Measurements from ENCODE around the gene PLD4.

Gene PLD4

DNA sequence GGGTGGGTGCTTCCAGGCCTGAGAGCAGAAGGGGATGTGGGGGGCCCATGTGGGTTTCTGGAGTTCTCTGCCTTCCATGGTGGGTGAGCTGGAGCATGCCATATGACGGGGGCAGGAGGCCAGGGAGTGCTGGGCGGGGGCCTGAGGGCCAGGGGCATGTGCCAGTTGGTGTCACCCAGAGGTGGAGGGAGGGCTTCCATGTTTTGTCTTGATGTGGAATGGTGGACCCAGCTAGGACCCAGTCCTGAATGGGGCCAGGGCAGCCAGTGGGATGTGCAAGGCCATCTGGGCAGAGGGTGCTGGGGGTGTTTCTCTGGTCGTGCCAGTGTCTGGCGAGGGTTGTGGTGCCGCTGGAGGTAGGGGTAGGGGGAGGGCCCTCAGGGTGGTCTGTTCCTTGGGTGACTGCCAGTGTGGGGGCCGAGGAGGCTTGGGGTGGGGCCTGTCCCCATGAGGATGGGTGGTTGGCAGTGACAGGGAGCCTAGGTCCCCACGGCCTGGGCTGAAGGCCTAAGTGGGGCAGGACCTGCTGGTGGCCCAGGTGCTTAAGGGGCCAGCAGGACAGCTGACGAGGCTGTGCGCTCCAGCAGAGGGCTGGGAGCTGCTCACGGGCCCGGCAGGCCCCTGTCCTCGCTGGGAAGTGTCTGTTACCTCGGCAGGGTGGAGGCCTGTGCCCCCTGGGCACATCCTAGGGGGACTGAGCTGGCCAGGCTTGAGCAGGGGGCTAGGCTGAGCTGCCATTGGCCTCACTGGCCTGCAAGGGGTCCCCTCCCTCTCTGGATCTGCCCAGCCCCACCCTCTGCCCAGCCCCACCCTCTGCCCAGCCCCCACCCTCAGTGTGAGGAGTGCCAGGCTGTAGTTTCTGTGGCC, 32.8 kb upstream of the PLD4 start:
- Histone ChIP-seq H3K79me2 (ENCODE audit: control insufficient read depth, insufficient read depth, low read length, poor library complexity) (no peaks in the 10 kb centered on the region), H3K4ac (ENCODE audit: low read depth, low read length) (no peak overlapping the region), H3K18ac (ENCODE audit: low read length) (no peak overlapping the region), H3K9ac (ENCODE audit: low read length) (no peak overlapping the region), H4K91ac (ENCODE audit: low read depth, low read length) (no peak overlapping the region), H3K4me1 (ENCODE audit: control insufficient read depth in 1 of 2, insufficient read depth in 2 of 2, low read length in 2 of 2) (no peaks in the 10 kb centered on the region), H2BK120ac (ENCODE audit: insufficient read depth, low read length, poor library complexity) (no peak overlapping the region), H3K9me3 (ENCODE audit: insufficient read depth, low read depth, low read length) (no peaks in the 10 kb centered on the region), H2BK5ac (ENCODE audit: low read depth, low read length, poor library complexity) (no peak overlapping the region), H3K27ac (ENCODE audit: low read depth, low read length) (no peak overlapping the region), H2AFZ (ENCODE audit: insufficient read depth, low read length, poor library complexity) (no peak overlapping the region), H3K36me3 (ENCODE audit: control insufficient read depth in 1 of 2, insufficient read depth in 2 of 2, low read length in 2 of 2) (peaks cover 55 to 58% of the 10 kb centered on the region in 2 experiments), H4K8ac (ENCODE audit: low read depth, low read length) (no peak overlapping the region), H3K4me3 (ENCODE audit: low read depth, low read length) (no peak overlapping the region), H3K27me3 (ENCODE audit: insufficient read depth, low read length) (no peaks in the 10 kb centered on the region), H3K4me2 (ENCODE audit: low read length) (no peak overlapping the region), H2AK5ac (ENCODE audit: low read length) (no peak overlapping the region), H2BK12ac (ENCODE audit: low read length) (no peak overlapping the region), H3K23ac (ENCODE audit: low read length) (no peak overlapping the region), H3K14ac (ENCODE audit: low read length) (no peak overlapping the region), H4K12ac (ENCODE audit: low read depth, low read length) (no peak overlapping the region), H3K79me1 (ENCODE audit: low read length) (no peaks in the 10 kb centered on the region)
- WGBS (ENCODE audit: extremely low coverage, insufficient coverage, insufficient read length) = no CpG with 5 or more reads among the region's 13 CpGs
- DNase-seq = peak in 1 of 2 donors; percentile 13

DNA sequence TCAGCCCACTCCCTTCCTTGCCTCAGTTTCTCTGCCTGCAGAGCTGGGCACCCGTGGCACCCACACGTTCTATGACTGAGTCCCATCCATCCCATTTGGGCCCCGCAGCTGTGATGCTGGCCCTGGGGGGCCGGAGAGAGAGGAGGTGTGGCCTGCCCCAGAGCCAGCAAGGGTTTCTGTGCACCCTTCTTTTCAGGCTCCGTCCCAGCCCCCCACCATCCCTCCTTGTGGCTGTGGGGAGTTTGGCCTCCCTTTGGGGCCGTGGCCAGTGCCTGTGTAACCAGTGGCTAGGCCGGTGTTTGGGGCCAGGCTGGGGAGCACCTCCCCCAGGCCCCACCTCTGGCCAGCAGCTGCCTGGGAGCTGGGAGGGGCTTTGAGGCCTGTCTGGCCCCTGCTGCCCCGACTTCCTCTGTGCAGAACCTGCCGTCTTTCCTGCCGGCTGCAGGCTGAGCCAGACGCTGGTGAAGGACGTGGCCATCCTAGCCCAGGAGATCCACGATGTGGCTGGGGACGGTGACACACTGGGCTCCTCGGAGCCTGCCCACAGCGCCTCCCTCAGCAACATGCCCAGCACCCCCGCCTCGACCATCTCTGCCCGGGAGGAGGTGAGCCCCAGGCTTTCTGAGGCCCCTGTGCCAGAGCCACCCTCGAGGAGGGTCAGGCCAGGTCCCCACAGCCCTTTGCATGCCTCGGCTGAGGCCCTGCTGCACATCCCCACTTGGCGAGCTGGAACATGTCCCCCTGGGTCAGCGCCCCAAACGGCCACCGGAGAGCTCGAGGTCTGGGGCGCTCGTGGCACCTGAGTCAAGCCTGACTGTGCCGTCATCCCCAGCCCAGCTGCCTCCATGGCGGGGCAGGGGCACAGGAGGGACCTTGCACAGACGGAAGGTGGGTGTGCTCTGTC, 31.9 kb upstream of the PLD4 start:
- Histone ChIP-seq H2AFZ (ENCODE audit: insufficient read depth, low read length, poor library complexity) (no peak overlapping the region), H3K4me1 (ENCODE audit: control insufficient read depth in 1 of 2, insufficient read depth in 2 of 2, low read length in 2 of 2) (no peaks in the 10 kb centered on the region), H4K12ac (ENCODE audit: low read depth, low read length) (peak overlapping the region; percentile 28), H3K36me3 (ENCODE audit: control insufficient read depth in 1 of 2, insufficient read depth in 2 of 2, low read length in 2 of 2) (peaks cover 46 to 49% of the 10 kb centered on the region in 2 experiments), H2AK5ac (ENCODE audit: low read length) (no peak overlapping the region), H3K27me3 (ENCODE audit: insufficient read depth, low read length) (no peaks in the 10 kb centered on the region), H4K91ac (ENCODE audit: low read depth, low read length) (no peak overlapping the region), H3K9me3 (ENCODE audit: insufficient read depth, low read depth, low read length) (no peaks in the 10 kb centered on the region), H2BK5ac (ENCODE audit: low read depth, low read length, poor library complexity) (no peak overlapping the region), H3K4me2 (ENCODE audit: low read length) (no peak overlapping the region), H3K79me2 (ENCODE audit: control insufficient read depth, insufficient read depth, low read length, poor library complexity) (no peaks in the 10 kb centered on the region), H3K4me3 (ENCODE audit: low read depth, low read length) (no peak overlapping the region), H3K79me1 (ENCODE audit: low read length) (no peaks in the 10 kb centered on the region), H2BK120ac (ENCODE audit: insufficient read depth, low read length, poor library complexity) (no peak overlapping the region), H3K27ac (ENCODE audit: low read depth, low read length) (no peak overlapping the region), H2BK12ac (ENCODE audit: low read length) (no peak overlapping the region), H4K8ac (ENCODE audit: low read depth, low read length) (no peak overlapping the region), H3K9ac (ENCODE audit: low read length) (no peak overlapping the region), H3K23ac (ENCODE audit: low read length) (no peak overlapping the region), H3K18ac (ENCODE audit: low read length) (no peak overlapping the region), H3K4ac (ENCODE audit: low read depth, low read length) (no peak overlapping the region), H3K14ac (ENCODE audit: low read length) (no peak overlapping the region)
- no CpG with 5 or more reads among the region's 31 CpGs for WGBS (ENCODE audit: extremely low coverage, insufficient coverage, insufficient read length)
- DNase-seq = no peak

DNA sequence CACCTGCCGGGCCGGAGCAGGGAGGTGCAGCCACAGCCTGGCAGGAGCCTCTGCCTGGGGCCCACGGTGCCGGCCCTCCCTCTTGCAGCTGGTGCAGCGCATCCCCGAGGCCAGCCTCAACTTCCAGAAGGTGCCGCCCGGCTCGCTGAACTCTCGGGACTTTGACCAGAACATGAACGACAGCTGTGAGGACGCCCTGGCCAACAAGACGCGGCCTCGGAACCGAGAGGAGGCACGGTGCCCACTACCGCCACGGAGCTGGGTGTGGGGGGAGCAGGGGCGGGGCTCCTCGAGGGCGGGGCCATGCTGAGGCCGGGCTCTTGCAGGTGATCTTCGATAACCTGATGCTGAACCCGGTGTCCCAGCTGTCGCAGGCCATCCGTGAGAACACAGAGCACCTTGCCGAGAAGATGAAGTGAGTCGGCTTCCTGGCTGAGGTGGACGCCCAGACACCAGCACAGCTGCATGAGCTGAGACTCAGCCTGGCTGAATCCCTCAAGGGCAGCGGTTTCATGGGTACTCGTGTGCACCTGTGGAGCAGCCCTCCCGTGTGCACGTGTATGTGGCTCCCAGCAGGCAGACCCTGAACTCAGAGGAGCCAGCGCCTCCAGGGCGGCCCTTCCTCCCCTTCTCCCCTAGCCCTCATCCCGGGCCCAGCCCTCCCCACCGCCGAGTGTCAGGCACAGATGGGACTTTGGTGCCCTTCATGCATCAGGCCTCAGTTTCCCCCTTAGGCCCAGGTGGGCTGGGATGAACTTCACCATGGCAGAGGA, 31.1 kb upstream of the PLD4 start:
- no peak overlapping the region for H2AFZ ChIP-seq (ENCODE audit: insufficient read depth, low read length, poor library complexity)
- H3K79me2 ChIP-seq (ENCODE audit: control insufficient read depth, insufficient read depth, low read length, poor library complexity) = no peaks in the 10 kb centered on the region
- no peak overlapping the region for H2AK5ac ChIP-seq (ENCODE audit: low read length)
- no peak overlapping the region for H3K9ac ChIP-seq (ENCODE audit: low read length)
- H2BK120ac ChIP-seq (ENCODE audit: insufficient read depth, low read length, poor library complexity) = no peak overlapping the region
- H3K9me3 ChIP-seq (ENCODE audit: insufficient read depth, low read depth, low read length) = no peaks in the 10 kb centered on the region
- no peak overlapping the region for H3K4me3 ChIP-seq (ENCODE audit: low read depth, low read length)
- H3K27ac ChIP-seq (ENCODE audit: low read depth, low read length) = no peak overlapping the region
- no peaks in the 10 kb centered on the region for H3K27me3 ChIP-seq (ENCODE audit: insufficient read depth, low read length)
- no peak overlapping the region for H3K4ac ChIP-seq (ENCODE audit: low read depth, low read length)
- H4K8ac ChIP-seq (ENCODE audit: low read depth, low read length) = no peak overlapping the region
- no peak overlapping the region for H2BK5ac ChIP-seq (ENCODE audit: low read depth, low read length, poor library complexity)
- no peaks in the 10 kb centered on the region for H3K79me1 ChIP-seq (ENCODE audit: low read length)
- no peak overlapping the region for H3K4me2 ChIP-seq (ENCODE audit: low read length)
- peak in 1 of 2 donors; percentile 9 for DNase-seq
- H3K4me1 ChIP-seq (ENCODE audit: control insufficient read depth in 1 of 2, insufficient read depth in 2 of 2, low read length in 2 of 2) = no peaks in the 10 kb centered on the region
- H3K23ac ChIP-seq (ENCODE audit: low read length) = no peak overlapping the region
- no peak overlapping the region for H4K12ac ChIP-seq (ENCODE audit: low read depth, low read length)
- H4K91ac ChIP-seq (ENCODE audit: low read depth, low read length) = no peak overlapping the region
- H3K14ac ChIP-seq (ENCODE audit: low read length) = no peak overlapping the region
- H3K36me3 ChIP-seq (ENCODE audit: control insufficient read depth in 1 of 2, insufficient read depth in 2 of 2, low read length in 2 of 2) = peaks cover 38 to 40% of the 10 kb centered on the region in 2 experiments
- H2BK12ac ChIP-seq (ENCODE audit: low read length) = no peak overlapping the region
- H3K18ac ChIP-seq (ENCODE audit: low read length) = no peak overlapping the region
- WGBS (ENCODE audit: extremely low coverage, insufficient coverage, insufficient read length) = no CpG with 5 or more reads among the region's 39 CpGs
